ENCODE measurements around the gene PAK2. TPM values are rescaled to one million over a fixed set of nuclear protein-coding genes. Genes with fewer than 3 reads are reported as not detected.

Gene PAK2
- total and polyA plus RNA-seq, 9 of the 15 experiments (the other 6 are each of a cell fraction or from before 2014, with no cell fraction given), result 13.2 to 72.4 (median 35.7) TPM

- no peak for TF ChIP-seq MITF (IDR thresholded peaks at IDR 0.05)
- no peak for TF ChIP-seq ZNF232 (CRISPR knock-in tag; IDR thresholded peaks at IDR 0.05)
- peak; percentile 93 for TF ChIP-seq POLR2A (conservative IDR thresholded peaks at IDR 0.05)
- TF ChIP-seq TBL1XR1 (IDR thresholded peaks at IDR 0.05; ENCODE audit: low read length in 2 of 2), result peak in 1 of 2 experiments; percentile 32; a peak in 1 of 4 replicates
- no peak for TF ChIP-seq HOXB6 (CRISPR knock-in tag; IDR thresholded peaks at IDR 0.05; ENCODE audit: borderline replicate concordance)
- TF ChIP-seq ZBTB11 (CRISPR knock-in tag; IDR thresholded peaks at IDR 0.05), result peak in 1 of 3 experiments; percentile 59; a peak in 2 of 6 replicates
- TF ChIP-seq TCF15 (CRISPR knock-in tag; IDR thresholded peaks at IDR 0.05), result no peak
- TF ChIP-seq OTX1 (CRISPR knock-in tag; IDR thresholded peaks at IDR 0.05), result no peak
- no peak for TF ChIP-seq HNRNPUL1 (IDR thresholded peaks at IDR 0.05; ENCODE audit: low read length)
- peak; percentile 82; the same call in 1 of the 2 replicates for TF ChIP-seq ELF2 (CRISPR knock-in tag; IDR thresholded peaks at IDR 0.05)
- TF ChIP-seq, protein P1, sequence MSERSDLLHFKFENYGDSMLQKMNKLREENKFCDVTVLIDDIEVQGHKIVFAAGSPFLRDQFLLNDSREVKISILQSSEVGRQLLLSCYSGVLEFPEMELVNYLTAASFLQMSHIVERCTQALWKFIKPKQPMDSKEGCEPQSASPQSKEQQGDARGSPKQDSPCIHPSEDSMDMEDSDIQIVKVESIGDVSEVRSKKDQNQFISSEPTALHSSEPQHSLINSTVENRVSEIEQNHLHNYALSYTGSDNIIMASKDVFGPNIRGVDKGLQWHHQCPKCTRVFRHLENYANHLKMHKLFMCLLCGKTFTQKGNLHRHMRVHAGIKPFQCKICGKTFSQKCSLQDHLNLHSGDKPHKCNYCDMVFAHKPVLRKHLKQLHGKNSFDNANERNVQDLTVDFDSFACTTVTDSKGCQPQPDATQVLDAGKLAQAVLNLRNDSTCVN (CRISPR knock-in tag; IDR thresholded peaks at IDR 0.05), result no peak
- no peak for TF ChIP-seq ZNF197 (CRISPR knock-in tag; IDR thresholded peaks at IDR 0.05; ENCODE audit: low read depth)
- 0 out of 2 replicates have a peak, but pooled peaks have one; percentile 50 for TF ChIP-seq E2F3 (CRISPR knock-in tag; IDR thresholded peaks at IDR 0.05)
- TF ChIP-seq ZNF217 (CRISPR knock-in tag; IDR thresholded peaks at IDR 0.05), result no peak
- TF ChIP-seq, protein P2, sequence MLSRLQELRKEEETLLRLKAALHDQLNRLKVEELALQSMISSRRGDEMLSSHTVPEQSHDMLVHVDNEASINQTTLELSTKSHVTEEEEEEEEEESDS (CRISPR knock-in tag; IDR thresholded peaks at IDR 0.05), result no peak
- TF ChIP-seq ZNF174 (CRISPR knock-in tag; IDR thresholded peaks at IDR 0.05), result no peak
- TF ChIP-seq FOXK1 (CRISPR knock-in tag; IDR thresholded peaks at IDR 0.05; ENCODE audit: borderline replicate concordance), result no peak
- no peak for TF ChIP-seq RNF2 (IDR thresholded peaks at IDR 0.05)
- no peak for TF ChIP-seq ZNF766 (CRISPR knock-in tag; conservative IDR thresholded peaks at IDR 0.05)
- TF ChIP-seq E2F1 (CRISPR knock-in tag; IDR thresholded peaks at IDR 0.05), result no peak
- no peak for TF ChIP-seq IRF2 (CRISPR knock-in tag; IDR thresholded peaks at IDR 0.05)
These were observed 128.0 kb downstream of the PAK2 start, which contains the start of gene SENP5 (continued) for GRCh38 chr3:196867507-196868296.
